Glomerular visceral epithelial cell (primary cell): Measurements from ENCODE around the gene ARHGEF12.
A peak's percentile ranks its signal among the peaks of the same experiment; 100 is the strongest.

Experiments used
- DNase-seq: peaks from one replicate; pipeline ENCODE4 v3.0.0-alpha.2; 2016; ENCODE audit errors: extremely low spot score

Gene ARHGEF12

GRCh38 chr11:120385655-120386054, 49.4 kb downstream of the ARHGEF12 start:
- no peak for DNase-seq

- DNase-seq: no peak
Observed at GRCh38 chr11:120386318-120386717, 50.1 kb downstream of the ARHGEF12 start.

GRCh38 chr11:120386774-120387371, 50.7 kb downstream of the ARHGEF12 start:
- no peak for DNase-seq

- no peak for DNase-seq
Observed at GRCh38 chr11:120388261-120388660, 52.0 kb downstream of the ARHGEF12 start.

- no peak for DNase-seq
Observed at GRCh38 chr11:120389693-120390584, 53.7 kb downstream of the ARHGEF12 start.

- DNase-seq: no peak
Observed at GRCh38 chr11:120390585-120390922, 54.3 kb downstream of the ARHGEF12 start.

- DNase-seq: no peak
Observed at GRCh38 chr11:120391292-120391691, 55.1 kb downstream of the ARHGEF12 start.

- no peak for DNase-seq
Observed at GRCh38 chr11:120391854-120392253, 55.6 kb downstream of the ARHGEF12 start.

GRCh38 chr11:120392314-120392713, 56.1 kb downstream of the ARHGEF12 start:
- DNase-seq: no peak

- DNase-seq: no peak
Observed at GRCh38 chr11:120392793-120393192, 56.6 kb downstream of the ARHGEF12 start.

GRCh38 chr11:120394119-120394518, 57.9 kb downstream of the ARHGEF12 start:
- no peak for DNase-seq

GRCh38 chr11:120395778-120396177, 59.6 kb downstream of the ARHGEF12 start:
- no peak for DNase-seq

GRCh38 chr11:120398132-120398531, 61.9 kb downstream of the ARHGEF12 start:
- no peak for DNase-seq

- DNase-seq: no peak
Observed at GRCh38 chr11:120399307-120399706, 63.1 kb downstream of the ARHGEF12 start.

GRCh38 chr11:120400564-120401364, 64.6 kb downstream of the ARHGEF12 start:
- DNase-seq: peak; percentile 91

- no peak for DNase-seq
Observed at GRCh38 chr11:120401506-120401905, 65.3 kb downstream of the ARHGEF12 start.

- DNase-seq: no peak
Observed at GRCh38 chr11:120403966-120404365, 67.8 kb downstream of the ARHGEF12 start.

GRCh38 chr11:120404495-120404894, 68.3 kb downstream of the ARHGEF12 start:
- no peak for DNase-seq

GRCh38 chr11:120409655-120410054, 73.4 kb downstream of the ARHGEF12 start:
- no peak for DNase-seq

GRCh38 chr11:120410622-120411380, 74.6 kb downstream of the ARHGEF12 start:
- no peak for DNase-seq

GRCh38 chr11:120413480-120413879, 77.3 kb downstream of the ARHGEF12 start:
- no peak for DNase-seq

GRCh38 chr11:120420572-120420971, 84.4 kb downstream of the ARHGEF12 start:
- DNase-seq: no peak
